GM19463 (cell line): ENCODE data around the gene RAB34.
"Not testable (repeated sequence)": the region's sequence is repeated elsewhere in the genome, so short reads cannot be mapped to it uniquely, and the experiment has no call there.

Source experiments
- ATAC-seq: cut with Tn5 transposase; IDR thresholded peaks from one replicate; pipeline ENCODE4 v1.9.1; 2021; ENCODE audit warnings: mild to moderate bottlenecking, moderate library complexity; ENCODE audit not compliant: unreplicated experiment

The RAB34 gene

DNA sequence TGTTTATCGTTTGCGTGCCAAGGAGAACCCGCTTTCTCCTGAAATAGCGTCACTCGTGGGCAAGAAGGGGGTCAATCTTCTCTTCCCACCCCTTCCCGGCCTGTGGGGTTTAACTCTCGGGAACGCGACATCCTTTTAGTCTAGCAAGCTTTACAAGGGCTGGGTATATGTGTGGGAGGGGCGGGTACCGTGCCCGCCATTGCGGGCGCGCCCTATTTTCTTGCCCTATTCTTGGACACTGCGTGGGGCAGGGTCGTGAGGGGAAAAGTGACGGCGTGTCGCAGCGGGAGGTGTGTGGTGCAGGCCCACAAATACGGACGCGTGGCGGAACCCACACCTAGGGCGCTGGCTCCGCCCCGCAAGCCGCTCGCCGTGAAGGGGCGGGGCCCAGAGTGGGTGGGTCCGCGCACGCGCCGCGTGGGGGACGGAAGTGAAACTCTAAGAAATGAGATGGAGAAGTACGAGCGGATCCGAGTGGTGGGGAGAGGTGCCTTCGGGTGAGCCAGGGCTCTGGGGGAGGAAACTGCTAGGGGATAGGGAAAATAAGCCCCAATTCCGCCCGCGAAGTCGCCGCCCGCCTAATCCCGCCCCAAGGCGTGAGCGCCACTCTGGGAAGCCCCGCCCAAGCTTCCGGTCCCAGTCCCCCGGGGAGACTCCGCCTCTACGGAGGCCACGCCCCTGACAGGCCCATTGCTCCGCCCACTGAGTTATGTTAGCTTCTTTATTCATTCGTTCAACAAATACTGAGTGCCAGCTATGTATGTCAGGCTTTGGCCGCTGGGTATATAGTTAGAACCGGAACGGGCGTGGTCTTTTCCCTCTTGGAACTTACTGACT is 10.9 kb upstream of the RAB34 start, which contains the start of gene NEK8:
TSS of gene NEK8 (plus strand) at position 425 of the 837 bp plus-strand sequence. CDS start at position 451, 26 bp downstream.
- peak; percentile 25 for ATAC-seq

DNA sequence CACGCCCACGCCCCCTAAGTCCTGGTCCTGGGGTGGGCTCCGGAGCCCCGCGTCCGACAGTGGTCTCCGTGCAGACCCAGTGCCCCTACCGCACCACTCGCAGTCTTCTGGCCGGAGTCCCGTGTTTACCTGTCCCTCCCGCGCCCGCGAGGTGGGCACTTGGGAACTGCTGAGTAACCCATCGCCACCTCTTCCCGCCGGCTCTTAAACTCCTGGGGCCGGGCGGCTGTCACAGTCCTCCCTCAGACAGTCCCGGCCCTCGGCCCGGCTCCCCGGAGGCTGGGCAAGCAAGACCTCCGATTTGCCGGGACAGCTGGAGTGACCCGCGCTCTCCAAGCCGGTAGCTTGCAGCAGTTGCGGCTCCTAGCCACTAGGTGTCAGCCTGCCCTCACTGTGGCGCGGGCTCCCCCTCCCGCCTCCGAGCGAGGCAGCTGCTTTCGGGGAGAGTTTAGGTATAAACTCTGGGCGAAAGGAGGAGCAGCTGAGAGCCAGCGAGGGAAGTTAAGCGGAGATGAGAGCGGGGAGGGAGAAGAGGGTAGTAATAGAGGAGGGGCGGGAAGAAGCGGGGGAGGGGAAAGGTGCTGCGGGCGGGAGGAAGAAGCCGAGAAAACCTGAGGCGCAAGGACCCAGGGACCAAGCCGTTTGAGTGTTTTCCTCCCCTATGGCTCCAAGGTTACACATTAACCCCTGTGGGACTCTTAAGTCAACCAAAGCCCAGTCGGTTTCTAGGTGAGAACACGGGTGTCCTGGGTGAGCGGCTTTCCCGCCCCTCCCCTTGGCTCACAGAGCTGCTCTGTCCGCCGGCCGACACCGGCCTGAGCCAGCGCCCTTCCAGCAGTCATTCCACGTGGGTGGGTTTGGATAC is 9.2 kb upstream of the RAB34 start:
- peak; percentile 35 for ATAC-seq

DNA sequence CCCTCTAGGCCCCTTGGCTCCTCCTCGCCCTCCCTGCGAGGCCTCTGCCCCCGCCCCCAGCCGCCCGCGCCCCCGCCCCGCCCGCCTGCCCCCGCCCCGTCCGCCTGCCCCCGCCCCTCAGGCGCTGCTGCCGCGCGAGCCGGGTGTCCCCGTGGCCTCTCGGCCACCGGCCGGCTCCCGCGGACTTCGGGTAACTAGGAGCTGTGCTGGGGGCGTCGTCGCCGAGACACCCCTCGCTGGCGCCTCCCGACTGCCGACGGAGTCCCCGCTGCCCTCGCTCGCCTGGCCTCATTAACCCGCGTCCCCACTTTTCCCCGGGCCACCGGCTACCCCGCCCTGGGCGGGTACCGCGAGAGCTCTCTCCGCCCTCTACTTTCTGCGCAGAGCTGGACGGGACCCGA is 8.6 kb upstream of the RAB34 start, which contains the start of gene TLCD1:
TSS of gene TLCD1 (minus strand) at position 8 of the 401 bp plus-strand sequence. CDS start 136 bp downstream, outside the sequence.
- no peak for ATAC-seq

DNA sequence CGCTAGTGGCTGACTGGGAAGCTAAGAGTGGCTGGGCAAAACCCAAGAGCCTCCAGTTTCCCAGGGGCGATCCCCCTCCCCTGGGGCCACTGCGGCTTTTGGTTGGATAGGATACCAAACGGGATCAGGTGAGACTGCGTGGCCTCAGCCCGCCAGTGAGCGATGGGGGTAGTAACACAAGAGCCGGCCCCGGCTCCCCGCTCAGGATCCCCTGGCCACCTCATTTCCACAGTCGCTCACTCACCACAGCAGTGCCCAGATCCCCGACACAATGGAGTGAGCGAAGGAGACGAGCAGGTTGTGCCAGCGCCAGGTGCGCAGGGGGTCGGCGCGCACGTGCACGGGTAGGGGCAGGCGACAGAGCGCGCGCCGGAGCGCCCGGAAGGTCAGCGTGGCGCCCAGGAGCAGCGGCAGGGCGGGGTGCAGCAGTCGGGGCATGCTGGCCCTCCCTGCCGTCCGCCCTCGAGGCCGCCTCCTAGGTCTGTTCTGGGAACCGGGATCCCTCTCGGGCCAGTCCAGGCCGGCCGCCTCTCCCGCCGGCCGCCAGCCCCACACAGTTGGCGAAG is 8.1 kb upstream of the RAB34 start:
- ATAC-seq = no peak

DNA sequence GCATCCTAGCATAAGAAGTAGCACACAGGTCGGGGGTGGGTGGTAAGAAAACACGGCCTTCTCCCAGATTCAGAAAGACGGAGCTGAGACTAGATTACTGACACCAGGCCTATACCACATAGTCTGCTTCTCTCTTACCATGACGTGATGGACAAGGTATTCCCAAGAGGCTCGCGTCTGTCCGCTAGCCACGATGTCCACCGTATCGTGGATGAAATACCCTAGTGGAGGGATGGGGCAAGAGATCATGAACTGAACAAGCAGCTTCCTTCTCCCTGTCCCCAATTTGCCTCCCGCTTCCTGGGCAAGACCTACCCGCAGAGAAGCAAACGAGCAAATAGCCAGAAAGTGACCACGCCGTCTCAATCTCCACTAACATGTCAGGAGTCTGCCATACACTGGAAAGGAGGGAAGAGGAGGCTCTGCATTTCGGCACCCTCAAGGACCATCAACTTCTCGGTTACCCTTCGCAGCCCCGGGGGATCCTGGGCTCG is 7.5 kb upstream of the RAB34 start:
- no peak for ATAC-seq

DNA sequence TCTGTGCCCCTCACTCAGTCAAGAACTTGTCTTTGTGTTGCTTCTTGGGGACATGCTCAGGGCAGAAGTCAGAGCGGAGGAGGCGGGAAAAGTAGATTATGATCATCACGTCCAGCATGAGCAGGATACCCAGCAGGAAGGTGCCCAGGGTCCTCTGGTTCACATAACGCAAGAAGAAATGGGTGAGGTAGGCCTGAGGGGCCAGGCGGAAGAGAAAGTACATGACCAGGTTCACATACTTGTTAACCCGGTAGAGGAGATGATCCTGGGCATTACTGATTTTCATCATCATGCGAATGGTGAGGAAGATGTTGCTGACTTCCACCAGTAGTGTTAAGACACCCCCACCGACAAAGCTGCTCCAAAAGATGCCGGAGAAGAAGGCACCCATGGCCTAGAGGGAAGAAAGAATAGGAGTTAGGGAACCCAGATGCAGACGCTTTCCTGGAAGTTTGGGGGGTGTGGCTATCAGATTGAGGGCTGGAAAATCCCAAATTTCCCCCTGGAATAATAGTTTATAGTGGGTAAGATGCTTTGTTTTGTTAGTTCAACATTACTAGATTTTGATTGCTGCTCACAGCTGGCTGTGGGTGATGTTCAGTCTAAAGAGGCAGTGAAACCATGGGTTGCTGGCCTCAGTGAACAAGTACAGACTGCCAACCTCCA is 7.0 kb upstream of the RAB34 start:
- no peak for ATAC-seq

DNA sequence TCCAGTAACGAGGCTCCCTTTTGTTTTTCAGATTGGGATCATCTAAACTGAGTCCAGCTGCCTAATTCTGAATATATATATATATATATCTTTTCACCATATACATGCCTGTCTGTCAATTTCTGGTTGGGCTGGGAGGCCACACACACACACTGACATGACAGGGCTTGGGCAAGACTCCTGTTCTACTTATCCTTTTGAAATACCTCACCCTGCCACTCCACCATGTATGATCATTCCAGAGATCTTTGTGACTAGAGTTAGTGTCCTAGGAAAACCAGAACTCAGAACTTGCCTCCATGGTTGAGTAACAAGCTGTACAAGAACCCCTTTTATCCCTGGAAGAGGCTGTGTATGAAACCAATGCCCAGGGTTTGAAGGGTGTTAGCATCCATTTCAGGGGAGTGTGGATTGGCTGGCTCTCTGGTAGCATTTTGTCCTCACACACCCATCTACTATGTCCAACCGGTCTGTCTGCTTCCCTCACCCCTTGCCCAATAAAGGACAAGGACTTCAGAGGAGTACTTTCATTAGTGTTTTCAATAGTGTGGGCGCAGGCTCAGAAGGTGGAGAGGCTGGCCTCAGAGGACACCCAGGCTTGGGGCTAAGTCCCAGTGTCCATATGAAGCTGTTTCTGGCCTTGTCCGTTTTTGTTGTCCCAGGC is 6.3 kb upstream of the RAB34 start:
- ATAC-seq = not testable (repeated sequence)

DNA sequence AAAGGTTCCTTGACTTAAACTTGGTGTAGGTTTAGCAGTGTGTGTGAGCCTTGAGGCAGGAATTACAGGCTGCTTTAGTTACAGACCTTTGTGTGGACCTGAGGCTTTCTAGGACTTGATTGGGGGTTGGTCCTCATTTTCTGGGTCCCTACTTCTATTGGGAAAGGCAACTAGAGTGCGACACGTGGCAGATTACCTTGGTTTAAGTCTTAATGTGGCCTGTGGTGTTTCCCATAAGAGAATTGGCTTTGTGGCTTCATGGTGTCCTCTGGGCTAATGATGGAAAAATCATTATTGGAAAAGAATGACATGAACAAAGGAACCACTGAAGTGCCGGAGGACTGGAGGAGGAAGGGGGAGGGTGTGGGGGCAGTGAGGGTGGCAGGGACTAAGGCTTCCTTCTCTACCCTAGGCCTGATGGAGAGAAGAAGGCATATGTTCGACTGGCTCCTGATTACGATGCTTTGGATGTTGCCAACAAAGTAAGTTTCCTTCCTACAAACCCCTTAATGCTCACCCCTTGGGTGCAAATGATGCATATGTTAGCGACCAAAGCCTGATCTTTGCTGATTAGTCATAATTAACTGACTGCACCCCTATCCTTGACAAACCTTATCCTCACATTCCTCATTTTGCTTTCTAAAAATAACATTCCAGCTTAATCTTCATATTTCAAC is 5.6 kb upstream of the RAB34 start:
- no peak for ATAC-seq

DNA sequence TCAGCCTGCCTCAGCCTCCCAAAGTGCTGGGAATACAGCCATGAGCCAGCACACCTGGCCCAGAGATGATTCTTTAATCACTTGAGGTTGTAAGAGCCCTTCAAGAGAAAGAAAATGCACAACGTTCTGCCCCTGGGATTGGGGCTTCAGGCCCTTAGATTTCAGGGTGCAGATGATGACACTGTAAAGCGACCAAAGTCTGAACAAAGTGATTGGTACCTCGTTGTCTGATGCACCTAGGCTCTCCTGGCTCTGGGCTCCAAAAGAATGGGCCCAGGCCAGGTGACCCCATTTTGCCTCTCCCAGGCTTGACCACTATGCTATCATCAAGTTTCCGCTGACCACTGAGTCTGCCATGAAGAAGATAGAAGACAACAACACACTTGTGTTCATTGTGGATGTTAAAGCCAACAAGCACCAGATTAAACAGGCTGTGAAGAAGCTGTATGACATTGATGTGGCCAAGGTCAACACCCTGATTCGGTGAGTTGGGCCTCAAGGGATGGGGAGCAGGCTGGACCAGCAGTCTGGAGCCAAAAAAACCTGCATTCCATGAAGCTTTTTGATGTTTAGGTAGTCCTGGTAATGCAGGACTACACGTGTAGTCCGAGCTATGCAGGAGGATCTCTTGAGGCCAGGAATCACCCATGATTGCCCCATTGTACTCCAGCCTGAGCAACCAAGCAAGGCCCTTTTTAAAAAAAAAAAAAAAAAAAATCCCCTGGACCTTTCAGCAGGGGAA is 4.9 kb upstream of the RAB34 start:
- ATAC-seq = no peak

DNA sequence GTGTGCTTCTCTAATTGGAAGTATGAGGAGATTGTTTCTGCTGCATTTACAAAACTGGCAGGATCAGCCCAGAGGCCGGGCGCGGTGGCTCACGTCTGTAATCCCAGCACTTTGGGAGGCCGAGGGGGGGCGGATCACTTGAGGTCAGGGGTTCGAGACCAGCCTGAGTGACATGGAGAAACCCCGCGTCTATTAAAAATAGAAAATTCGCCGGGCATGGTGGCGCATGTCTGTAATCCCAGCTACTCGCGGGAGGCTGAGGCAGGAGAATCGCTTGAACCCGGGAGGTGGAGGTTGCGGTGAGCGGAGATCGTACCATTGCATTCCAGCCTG is 3.3 kb upstream of the RAB34 start:
- ATAC-seq = not testable (repeated sequence)

DNA sequence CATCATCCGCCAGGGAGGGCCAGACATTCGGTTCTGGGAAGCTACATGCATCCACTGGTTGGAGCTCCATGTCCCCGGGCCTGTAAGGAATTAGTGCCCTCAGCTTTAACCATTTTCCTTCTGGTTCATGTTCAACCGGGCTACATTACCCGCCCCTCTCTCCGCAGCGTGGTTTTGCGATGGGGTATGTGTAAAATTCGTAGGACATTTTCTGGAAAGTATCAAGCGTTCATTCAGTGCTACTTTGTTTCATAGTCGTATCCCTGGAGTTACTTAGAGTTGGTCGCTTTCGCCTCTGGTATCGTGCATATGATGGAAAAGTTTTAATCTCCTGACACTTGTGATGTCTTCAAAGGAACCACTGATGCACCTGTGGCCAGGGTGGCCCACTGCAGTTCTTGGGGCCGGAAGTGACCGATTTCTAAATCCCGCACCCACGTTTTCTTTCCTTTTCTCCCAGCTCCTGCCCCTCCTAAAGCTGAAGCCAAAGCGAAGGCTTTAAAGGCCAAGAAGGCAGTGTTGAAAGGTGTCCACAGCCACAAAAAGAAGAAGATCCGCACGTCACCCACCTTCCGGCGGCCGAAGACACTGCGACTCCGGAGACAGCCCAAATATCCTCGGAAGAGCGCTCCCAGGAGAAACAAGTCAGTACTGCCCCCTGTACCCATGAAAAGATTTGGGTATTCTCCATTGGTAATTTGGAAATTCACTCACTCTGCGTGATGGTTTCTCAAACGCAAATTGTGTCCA is 2.8 kb upstream of the RAB34 start:
- ATAC-seq = no peak

DNA sequence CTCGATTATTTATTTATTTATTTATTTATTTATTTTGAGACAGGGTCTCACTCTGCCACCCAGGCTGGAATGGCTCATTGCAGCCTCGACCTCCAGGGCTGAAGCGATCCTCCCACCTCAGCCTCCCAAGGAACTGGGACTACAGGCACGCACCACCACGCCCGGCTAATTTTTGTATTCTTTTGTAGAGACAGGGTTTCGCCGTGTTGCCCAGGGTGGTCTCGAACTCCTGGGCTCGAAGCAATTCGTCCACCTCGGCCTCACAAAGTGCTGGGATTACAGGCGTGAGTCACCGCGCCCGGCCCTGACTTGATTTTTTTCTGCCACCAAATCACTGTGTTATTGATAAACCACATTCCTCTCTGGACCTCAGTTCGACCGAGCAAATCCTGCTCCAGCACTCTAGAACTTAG is 1.4 kb upstream of the RAB34 start:
- no peak for ATAC-seq

DNA sequence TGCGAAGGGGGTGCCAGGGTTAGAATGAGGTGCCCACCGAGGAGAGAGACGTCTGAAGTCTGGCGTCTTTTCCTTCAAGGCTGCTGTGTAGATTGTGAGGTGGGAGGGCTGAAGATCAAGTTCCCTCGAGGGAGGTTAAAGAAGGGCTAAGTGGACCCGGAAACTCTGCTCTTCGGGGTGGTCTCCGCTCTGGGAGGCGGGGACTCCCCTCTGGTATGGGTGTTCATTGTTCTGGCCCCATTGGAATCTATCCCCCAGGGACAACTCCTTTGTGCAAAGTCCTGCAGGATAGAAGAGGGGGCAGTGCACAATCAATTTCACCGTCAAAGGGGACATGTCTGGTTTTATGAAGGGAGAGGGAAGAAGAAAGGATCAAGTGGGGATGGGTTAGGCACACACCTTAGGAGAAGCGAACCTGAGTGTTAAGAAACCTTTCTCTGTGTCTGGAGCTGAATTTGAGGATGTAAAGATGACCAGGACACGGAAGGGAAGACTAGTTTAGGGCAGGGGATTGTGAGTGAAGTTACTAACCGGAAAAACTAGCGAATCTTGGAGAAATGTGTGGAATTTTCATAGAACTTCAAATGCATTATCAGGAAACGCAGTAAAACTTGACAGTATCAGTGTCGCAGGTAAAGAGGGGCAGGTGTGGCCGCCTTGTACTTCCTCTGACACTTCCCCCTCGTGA is 809 bp upstream of the RAB34 start:
- no peak for ATAC-seq

DNA sequence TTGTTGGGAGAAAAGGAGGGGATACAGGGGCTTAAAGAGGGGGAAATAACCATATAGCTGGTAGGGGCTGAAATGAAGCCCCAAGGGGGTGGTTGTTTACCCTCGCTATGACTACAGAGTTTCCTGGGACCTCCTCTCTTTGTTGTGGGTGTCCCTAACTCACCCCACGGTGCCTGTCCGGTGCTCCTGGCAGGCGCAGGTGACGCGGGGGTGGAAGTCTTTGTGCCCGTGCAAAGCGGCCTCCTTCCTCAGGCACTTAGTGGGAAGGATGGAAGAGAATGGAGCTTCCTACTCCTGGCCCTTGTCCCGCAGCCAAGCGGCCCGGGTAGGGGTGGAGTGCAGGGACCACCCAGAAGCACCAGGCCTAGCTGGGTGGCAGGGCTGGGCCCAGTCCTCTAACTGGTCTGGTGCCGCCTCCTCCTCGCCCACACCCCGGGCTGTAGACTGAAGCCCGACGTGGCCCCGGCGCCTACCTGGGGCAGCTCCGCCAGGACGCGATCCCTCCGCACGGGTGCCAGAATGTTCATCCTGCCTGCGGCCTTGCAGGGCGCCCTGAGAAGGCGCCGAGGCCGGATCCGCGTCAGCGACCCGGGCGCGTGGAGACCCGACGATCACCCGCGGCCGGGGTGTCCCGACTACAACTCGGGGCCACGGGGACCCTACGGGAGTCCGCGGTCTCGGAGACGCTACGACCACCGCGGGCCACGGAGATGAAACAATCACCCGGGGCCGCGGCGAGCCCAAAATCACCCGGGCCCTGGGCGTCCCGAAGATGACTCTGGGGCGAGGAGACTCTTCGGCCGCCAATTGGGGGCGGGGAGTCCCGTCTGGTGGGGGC is 709 bp downstream of the RAB34 start:
- no peak for ATAC-seq

DNA sequence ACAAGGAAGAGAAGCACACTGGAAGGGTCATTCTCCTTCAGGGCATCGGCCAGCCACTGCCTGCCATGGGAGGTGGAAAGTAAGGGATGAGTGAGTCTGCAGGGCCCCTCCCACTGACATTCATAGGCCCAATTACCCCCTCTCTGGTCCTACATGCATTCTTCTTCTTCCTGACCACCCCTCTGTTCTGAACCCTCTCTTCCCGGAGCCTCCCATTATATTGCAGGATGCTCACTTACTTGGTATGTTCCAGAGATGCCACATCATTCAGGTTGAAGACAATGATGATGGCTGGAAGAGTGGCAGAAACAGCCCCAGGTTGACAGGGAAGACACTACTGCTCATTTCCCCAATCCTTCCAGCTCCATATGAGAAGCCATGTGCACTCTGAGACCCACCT is 2.5 kb downstream of the RAB34 start:
- no peak for ATAC-seq

DNA sequence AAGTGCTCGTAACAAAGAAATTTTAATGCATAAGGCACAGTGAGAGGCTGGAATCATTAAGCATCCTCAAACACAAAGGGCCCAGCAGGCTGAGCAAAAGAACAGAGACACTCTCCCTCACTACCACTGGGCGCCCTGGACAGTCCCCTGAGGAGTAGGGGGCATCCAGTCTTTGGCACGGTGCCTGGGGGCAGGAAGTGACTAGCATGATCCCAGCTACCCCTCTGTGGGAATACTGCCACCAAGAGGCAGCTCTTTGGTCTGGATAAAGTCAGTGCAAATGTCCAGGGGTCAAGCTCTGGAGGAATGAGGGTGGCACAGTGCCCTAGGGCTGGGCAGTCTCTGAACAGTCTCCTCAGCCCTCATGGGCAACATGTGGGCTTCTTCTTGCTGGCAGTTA is 3.4 kb downstream of the RAB34 start:
- ATAC-seq = no peak
